HFFc6 (cell line): ENCODE data around the gene ZNF329. TPM values are rescaled to one million over a fixed set of nuclear protein-coding genes. Genes with fewer than 3 reads are reported as not detected.
A peak's percentile ranks its signal among the peaks of the same experiment; 100 is the strongest.

Source experiments
- DNase-seq: peaks from one replicate; pipeline ENCODE4 v3.0.0-alpha.2; 2018
- H3K27ac Mint-ChIP-seq: 2 replicates; pipeline ENCODE4 v1.8.0; 2020; ENCODE audit warnings: mild to moderate bottlenecking, mixed read lengths
- H3K27me3 Mint-ChIP-seq: 2 replicates; pipeline ENCODE4 v1.8.0; 2021; ENCODE audit warnings: mild to moderate bottlenecking, moderate library complexity, mixed read lengths; ENCODE audit not compliant: insufficient read depth
- H3K36me3 Mint-ChIP-seq: 2 replicates; pipeline ENCODE4 v1.8.0; 2021; ENCODE audit warnings: low read depth, mixed read lengths
- H3K4me1 Mint-ChIP-seq: 2 replicates; pipeline ENCODE4 v1.8.0; 2020; ENCODE audit warnings: low read depth, mixed read lengths
- H3K4me3 Mint-ChIP-seq: 2 replicates; pipeline ENCODE4 v1.8.0; 2020; ENCODE audit warnings: mild to moderate bottlenecking, moderate library complexity, mixed read lengths
- H3K9me3 Mint-ChIP-seq: 2 replicates; pipeline ENCODE4 v1.8.0; 2020; ENCODE audit warnings: mild to moderate bottlenecking, mixed read lengths
- long read RNA-seq: library from polyadenylated mRNA; unstranded; transcript quantifications from one replicate; pipeline ENCODE4 v2.0.0, GENCODE V29; 2019
- total RNA-seq, 6 experiments: library from RNA; stranded (reverse); fragmentation: NEBNext Ultra II Directional; extraction: Animal tissue kit (Norgen Biotek cat#: 25700); gene quantifications; 2 replicates in 1 of 6; 3 replicates in 5 of 6; pipeline ENCODE4 v1.2.3, GENCODE V29; 2021
- TF ChIP-seq, protein P1 (sequence below): fragments of 200-600 bp; sonication (generic); IDR thresholded peaks from 2 replicates; pipeline ENCODE4 v1.5.0; 2021; ENCODE audit warnings: antibody characterized with exemption, mild to moderate bottlenecking

ZNF329 gene
- 1 to 10 TPM; 6.6 to 9.5 (median 7.9) TPM for total RNA-seq
- long read RNA-seq, partial matches to known transcripts, result 1 of 1 reads
- long read RNA-seq, other reads (novel, unspliced or antisense), result 0 of 1 reads

DNA sequence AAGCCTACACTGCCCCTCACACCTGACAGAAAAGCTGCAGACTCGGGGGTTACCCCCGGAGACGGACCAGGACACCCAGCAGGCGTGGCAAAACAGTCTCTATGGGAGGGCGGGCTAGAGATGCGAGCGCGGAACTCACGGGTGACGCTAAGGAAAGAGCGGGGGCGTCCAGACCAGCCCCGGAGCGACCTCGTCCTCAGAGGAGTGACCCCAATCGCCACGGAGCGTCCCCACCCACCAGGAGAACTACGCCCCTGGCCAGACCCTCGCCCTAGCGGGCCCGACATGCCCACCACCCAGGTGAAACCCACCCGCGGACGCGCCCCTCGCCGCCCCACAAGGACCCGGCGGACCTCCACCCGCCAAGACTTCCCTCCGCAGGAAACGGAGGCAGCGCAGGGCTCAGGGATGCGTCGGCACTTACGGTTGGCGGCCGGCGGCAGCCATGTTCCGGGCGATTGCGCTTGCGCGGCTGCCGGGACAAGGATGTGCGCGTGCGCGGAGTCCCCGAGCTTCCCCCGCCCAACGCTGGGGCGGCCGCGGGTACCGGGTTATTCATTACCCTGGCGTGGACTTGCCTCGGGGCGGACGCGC is at the start of gene ZNF329:
Gene ZNF329, minus strand, starts transcription at position 462 of the 594 bp plus-strand sequence. CDS start 21,286 bp downstream, outside the sequence.
- Mint-ChIP-seq H3K4me3 (peak within 1 kb of the TSS; percentile 97), H3K27ac (peak within 1 kb of the TSS; percentile 91), H3K27me3 (peaks cover 3% of the 10 kb centered on the region; the same call in 1 of the 2 replicates), H3K4me1 (peaks cover 30% of the 10 kb centered on the region), H3K9me3 (peaks cover 66% of the 10 kb centered on the region), H3K36me3 (peaks cover 39% of the 10 kb centered on the region)
- TF ChIP-seq, protein P1, sequence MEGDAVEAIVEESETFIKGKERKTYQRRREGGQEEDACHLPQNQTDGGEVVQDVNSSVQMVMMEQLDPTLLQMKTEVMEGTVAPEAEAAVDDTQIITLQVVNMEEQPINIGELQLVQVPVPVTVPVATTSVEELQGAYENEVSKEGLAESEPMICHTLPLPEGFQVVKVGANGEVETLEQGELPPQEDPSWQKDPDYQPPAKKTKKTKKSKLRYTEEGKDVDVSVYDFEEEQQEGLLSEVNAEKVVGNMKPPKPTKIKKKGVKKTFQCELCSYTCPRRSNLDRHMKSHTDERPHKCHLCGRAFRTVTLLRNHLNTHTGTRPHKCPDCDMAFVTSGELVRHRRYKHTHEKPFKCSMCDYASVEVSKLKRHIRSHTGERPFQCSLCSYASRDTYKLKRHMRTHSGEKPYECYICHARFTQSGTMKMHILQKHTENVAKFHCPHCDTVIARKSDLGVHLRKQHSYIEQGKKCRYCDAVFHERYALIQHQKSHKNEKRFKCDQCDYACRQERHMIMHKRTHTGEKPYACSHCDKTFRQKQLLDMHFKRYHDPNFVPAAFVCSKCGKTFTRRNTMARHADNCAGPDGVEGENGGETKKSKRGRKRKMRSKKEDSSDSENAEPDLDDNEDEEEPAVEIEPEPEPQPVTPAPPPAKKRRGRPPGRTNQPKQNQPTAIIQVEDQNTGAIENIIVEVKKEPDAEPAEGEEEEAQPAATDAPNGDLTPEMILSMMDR, result no peak
- DNase-seq, result peak; percentile 78

DNA sequence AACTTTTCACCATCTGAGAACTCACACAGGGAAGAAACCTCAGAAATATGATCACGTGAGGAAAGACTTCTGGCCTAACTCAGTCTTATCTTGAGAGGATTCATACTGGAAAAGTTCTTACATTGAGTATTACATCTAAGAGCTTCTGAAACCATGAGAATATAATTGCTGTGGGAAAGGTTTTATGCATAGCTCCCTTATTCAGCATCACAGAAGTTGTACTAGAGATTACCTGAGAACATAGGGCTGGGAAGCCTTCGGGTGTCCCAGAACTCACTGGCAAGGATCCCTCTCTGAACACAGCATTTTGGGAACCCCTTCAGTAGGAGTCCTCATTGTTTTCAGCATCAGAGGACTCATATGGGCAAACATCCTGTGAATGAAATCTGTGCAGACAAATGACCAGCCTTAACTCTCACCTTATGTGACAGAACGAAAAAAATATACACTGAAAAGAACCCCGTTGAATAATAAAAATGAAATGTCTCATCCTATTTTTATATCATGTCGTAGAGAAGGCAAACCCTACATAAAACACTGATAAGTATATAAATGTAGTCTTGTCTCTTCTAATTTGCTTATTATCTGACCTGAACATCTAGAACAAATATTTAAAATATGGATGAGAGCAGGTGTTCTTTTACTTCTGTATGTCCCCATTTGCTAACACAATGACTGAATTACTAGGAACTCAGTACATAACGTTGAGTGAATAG is 46.5 kb upstream of the ZNF329 start:
- H3K4me1 Mint-ChIP-seq, result no peaks in the 10 kb centered on the region
- peaks cover 96% of the 10 kb centered on the region for H3K9me3 Mint-ChIP-seq
- H3K4me3 Mint-ChIP-seq, result no peak overlapping the region; the same call in 1 of the 2 replicates
- peaks cover 8% of the 10 kb centered on the region for H3K27me3 Mint-ChIP-seq
- H3K36me3 Mint-ChIP-seq, result peaks cover 93% of the 10 kb centered on the region
- no peak overlapping the region for H3K27ac Mint-ChIP-seq
- TF ChIP-seq, protein P1, result no peak
- DNase-seq, result peak; percentile 9

DNA sequence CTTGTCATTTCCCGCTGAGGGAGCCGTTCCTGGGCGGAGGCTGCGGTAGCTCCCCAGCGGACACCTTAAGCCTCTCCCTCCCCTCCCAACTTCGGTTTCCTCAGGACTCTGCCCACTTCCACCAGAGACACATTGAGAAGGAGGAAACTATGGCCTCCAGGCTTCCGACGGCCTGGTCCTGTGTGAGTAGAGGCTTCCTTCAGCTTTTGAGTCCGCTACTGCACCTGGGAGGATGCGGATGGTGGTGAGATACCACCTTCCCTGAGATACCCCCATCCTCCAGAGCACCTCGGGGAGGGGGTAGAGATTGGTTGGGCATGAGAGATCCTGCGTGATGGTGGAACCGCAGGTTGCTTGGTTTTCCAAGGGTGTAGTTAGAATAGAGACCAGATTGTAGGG is 33.2 kb upstream of the ZNF329 start:
- peaks cover 12% of the 10 kb centered on the region for H3K27me3 Mint-ChIP-seq
- peak overlapping the region; percentile 99 for H3K27ac Mint-ChIP-seq
- peaks cover 87% of the 10 kb centered on the region for H3K9me3 Mint-ChIP-seq
- H3K4me3 Mint-ChIP-seq, result peak overlapping the region; percentile 96
- peaks cover 70% of the 10 kb centered on the region for H3K36me3 Mint-ChIP-seq
- TF ChIP-seq, protein P1, result no peak
- peaks cover 12% of the 10 kb centered on the region for H3K4me1 Mint-ChIP-seq
- no peak for DNase-seq

DNA sequence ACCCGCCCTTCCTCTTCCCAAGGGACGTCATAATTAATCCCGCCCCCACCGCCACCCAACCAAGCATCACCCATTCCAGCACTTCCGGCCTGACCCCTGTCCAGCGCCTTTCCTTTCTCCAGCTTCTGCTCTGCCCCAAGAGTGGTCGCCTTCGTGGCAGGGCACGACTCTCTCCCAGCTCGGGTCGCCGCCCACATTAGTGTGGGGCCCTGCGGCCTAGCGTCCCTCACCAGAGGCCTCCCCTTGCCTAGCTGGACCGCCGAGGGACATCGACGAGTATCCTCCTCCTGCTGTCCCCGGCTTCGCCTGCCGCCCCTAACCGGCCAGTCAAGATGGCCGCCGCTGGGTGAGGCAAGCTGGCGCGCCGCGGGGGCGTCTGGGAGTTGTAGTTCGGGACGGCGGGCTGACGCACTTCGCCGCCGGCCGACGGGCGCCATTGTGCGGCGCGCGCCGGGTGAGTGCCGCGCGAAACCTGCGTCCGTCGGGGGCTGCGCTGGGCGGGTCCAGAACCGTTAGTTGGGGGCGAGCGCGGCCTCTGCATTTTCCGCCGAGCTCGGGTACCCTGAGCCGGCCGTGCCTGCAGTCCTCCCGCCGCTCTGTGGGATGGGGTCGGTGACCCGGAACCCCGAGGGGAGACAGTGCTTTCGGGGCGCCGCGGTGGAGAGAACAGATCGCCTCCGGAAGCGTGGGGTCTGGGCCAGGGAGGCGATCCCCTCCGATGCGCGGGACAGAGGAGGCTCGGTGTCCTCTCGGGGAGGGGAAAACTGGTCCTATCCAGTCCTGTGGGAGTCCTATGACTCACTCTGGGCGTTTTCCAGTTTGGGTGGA is 32.6 kb upstream of the ZNF329 start, which contains the start of gene ZNF274:
Gene ZNF274, plus strand, starts transcription at position 73 of the 828 bp plus-strand sequence. CDS start 905 bp downstream, outside the sequence.
- Mint-ChIP-seq H3K9me3 (peaks cover 90% of the 10 kb centered on the region), H3K4me1 (peaks cover 12% of the 10 kb centered on the region)
- DNase-seq, result peak; percentile 88

More for the DNA sequence above, 32.6 kb upstream of the ZNF329 start, which contains the start of gene ZNF274:
- TF ChIP-seq, protein P1, result 0 out of 2 replicates have a peak, but pooled peaks have one; percentile 10
- Mint-ChIP-seq H3K27ac (peak within 1 kb of the TSS; percentile 99), H3K36me3 (peaks cover 71% of the 10 kb centered on the region), H3K27me3 (peaks cover 12% of the 10 kb centered on the region), H3K4me3 (peak within 1 kb of the TSS; percentile 96)
